Adrenal gland (tissue), 5 donors: ENCODE measurements around the gene LRRC31.

Experiments used
- POLR2A ChIP-seq, 2 donors: fragments of 450-650 bp; IDR thresholded peaks; one replicate each; pipeline ENCODE4 v1.6.1; 2017; ENCODE audit warnings: antibody characterized with exemption in 2 of 2, mild to moderate bottlenecking in 2 of 2, moderate library complexity in 1 of 2
- TF ChIP-seq, protein P1 (sequence below), 6 experiments: fragments of 450-650 bp in 4 of 6; fragments of 200-600 bp in 2 of 6; sonication (generic) in 1 of 6; IDR thresholded peaks; 1 replicate in 5 of 6; 2 replicates in 1 of 6; pipeline versions ENCODE4 v1.5.1 to v1.8.0; 2016 to 2021; ENCODE audit warnings: antibody characterized with exemption in 6 of 6, mild to moderate bottlenecking in 2 of 6, moderate library complexity in 1 of 6
- donor health status: DM: no; HTN: no; CAD: no.

DNA sequence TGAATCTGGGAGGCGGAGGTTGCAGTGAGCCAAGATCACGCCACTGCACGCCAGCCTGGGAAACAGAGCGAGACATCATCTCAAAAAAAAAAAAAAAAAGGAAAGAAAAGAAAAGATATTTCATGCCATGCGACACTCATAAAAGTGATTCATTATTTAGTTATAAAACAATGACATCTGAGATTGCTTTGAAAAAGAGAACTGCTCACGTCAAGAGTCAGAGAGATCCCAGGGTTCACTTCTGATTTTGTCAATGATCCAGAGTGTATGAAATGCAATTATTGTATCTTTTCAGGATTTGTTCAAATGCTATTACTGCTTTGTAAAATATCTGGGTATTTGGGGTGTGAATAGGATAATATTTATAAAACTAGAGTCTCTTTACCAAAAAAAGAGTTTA lies 35.7 kb upstream of the LRRC31 start:
- TF ChIP-seq, protein P1, sequence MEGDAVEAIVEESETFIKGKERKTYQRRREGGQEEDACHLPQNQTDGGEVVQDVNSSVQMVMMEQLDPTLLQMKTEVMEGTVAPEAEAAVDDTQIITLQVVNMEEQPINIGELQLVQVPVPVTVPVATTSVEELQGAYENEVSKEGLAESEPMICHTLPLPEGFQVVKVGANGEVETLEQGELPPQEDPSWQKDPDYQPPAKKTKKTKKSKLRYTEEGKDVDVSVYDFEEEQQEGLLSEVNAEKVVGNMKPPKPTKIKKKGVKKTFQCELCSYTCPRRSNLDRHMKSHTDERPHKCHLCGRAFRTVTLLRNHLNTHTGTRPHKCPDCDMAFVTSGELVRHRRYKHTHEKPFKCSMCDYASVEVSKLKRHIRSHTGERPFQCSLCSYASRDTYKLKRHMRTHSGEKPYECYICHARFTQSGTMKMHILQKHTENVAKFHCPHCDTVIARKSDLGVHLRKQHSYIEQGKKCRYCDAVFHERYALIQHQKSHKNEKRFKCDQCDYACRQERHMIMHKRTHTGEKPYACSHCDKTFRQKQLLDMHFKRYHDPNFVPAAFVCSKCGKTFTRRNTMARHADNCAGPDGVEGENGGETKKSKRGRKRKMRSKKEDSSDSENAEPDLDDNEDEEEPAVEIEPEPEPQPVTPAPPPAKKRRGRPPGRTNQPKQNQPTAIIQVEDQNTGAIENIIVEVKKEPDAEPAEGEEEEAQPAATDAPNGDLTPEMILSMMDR (IDR thresholded peaks at IDR 0.05), result no peak
- no peak for TF ChIP-seq POLR2A (IDR thresholded peaks at IDR 0.05)
